Kidney capillary endothelial cell (primary cell): ENCODE measurements around the gene C7orf57.

Experiments
- DNase-seq: peaks from one replicate; pipeline ENCODE4 v3.0.0-alpha.2; 2018; ENCODE audit warnings: low spot score

The C7orf57 gene

DNA sequence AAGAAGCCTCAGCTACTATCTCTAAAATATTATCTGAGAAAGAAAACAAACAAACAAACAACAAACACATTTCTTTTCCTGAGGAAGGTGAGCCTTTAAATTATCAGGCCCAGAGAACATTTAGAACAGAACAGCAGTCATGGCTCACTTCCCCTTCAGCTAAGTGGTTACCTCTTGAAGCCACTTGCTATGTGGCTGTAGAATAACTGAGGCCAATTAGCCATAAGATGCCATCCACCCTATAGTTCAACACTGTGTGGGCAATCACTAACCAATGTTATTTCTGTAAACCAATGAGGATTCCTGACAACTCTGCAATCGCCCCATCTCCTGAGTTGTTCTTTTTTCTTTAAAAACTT lies 50.1 kb downstream of the C7orf57 start:
- no peak for DNase-seq

- DNase-seq, result no peak
These were observed 50.6 kb downstream of the C7orf57 start for GRCh38 chr7:48085942-48086341.

GRCh38 chr7:48087349-48087748 lies 52.0 kb downstream of the C7orf57 start:
- peak; percentile 65 for DNase-seq

- peak; percentile 95 for DNase-seq
These were observed 53.3 kb downstream of the C7orf57 start for GRCh38 chr7:48088559-48089045.

DNA sequence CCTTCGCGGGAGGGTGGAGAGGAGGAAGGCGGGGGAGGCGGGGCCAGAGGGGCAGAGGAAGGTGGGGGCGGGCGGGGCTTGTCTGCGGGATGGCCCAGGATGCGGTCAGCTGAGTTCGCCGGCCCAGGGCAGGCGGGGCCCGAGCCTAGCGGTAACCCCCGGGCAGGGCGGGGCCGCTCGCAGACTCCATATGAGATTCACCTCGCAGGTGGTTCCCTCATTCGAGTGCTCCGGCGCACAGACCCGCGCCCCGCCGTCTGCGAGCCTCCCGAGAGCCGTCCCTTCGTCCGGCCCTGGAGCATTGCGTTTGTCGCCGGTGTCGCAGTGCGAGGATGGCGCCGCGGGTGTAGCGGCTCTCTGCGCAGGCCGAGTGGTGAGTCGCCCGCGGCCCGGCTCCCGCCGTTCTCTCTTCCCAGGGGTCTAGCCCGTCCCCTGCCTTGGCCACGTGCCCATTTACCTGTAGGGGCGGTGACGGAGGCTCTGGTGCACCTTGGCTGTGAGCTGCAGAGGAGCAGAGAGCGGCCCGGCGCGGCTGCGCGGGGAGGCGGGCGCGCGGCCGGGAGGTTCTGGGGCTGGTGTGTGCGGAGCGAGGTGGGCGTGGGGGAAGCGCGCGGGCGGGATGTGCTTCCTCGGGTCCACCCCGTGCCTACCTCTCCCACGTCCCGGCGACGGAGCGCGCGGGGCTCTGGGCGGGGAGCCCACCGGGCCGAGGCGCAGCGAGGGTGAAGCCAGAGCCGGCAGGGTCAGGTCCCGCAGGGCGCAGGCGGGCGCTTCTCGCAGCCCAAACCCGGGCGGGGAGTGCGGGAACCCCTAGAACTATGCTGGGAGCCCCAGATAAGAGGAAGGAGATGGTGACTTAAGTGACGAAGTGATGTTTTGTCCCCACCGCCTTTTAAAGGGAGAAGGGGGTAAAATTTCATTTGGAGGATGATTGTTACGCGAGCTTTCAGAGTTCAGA lies 54.0 kb downstream of the C7orf57 start, which contains the start of gene UPP1:
Gene UPP1 (plus strand): TSS at position 220 of the 958 bp plus-strand sequence. CDS start 5,519 bp downstream, outside the sequence.
- DNase-seq, result no peak

DNA sequence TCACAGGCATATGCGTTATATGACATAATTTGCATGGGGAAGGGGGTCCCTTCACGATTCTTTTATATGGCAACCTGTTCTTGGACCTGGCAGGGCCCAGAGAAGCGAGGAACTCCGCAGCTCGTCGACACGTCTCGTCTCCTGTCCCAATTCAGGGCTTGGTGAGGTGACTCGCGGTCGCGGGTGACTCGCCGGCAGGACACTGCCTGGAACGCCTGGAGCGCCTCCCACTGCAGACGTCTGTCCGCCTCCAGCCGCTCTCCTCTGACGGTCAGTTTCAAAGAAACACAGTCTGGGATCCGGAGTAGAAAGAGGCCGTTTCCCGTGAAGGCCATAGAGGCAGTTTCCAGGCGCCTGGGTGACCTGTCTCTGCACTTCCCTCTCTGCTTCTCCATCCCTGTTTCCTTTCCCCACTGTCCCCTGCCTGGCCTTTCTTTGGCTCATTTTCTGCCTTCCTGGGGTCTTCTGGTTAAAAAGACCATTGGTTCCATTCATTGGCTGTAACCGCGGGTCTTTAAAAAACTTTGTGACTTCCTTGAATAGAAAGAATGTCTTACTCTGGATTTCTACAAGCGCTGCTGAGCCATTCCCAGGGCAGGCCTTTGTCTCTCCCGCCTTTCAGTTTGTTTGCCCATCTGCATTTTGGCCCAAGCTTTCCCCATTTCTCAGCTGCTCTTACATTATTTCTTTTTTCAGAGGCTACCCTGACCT lies 54.9 kb downstream of the C7orf57 start:
- DNase-seq, result peak; percentile 76

DNA sequence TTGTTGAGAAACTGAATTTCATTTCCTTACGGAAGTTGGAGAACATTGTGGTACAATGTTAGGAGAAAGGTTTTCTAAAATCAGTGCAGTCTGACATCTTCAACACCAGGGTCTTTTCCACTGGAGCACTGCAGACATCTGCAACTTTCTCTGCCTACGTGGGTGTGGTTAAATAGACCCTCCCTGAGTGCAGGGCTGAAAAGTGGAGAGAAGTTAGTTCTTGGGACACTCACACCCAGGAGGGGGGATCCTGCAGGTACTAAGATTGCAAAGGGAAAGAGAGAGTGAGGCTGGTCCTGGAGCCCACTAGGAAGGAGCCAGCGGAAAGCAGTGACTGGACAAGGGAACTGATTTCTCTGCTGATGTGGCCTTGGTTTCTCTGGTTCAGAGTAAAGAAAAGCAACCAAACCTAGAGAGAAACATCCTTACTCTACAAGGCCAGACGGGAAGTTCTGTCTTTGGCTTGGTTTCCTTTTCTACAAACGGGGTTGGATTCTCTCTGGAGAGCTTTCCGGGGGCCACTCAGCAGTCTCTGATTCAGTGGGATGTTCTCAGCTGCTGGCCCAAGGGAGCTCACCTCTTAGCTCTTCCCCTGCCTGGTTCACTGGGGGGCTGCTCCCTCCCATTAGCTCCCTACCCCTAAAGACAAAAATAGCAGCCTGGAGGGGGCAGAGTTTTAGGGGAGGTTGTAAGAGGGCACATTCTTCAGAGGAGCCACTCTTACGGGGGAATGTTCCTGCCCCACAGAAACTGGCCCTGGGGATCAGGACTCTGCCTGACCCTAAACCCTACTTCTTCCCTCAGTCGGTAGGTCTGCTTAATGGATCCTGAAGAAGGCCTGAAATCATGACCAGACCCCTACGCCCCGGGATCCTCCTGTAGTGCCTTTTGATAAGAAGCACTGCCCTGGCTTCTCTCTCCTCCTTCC lies 56.4 kb downstream of the C7orf57 start:
- no peak for DNase-seq

GRCh38 chr7:48094861-48095293 lies 59.5 kb downstream of the C7orf57 start:
- no peak for DNase-seq

DNA sequence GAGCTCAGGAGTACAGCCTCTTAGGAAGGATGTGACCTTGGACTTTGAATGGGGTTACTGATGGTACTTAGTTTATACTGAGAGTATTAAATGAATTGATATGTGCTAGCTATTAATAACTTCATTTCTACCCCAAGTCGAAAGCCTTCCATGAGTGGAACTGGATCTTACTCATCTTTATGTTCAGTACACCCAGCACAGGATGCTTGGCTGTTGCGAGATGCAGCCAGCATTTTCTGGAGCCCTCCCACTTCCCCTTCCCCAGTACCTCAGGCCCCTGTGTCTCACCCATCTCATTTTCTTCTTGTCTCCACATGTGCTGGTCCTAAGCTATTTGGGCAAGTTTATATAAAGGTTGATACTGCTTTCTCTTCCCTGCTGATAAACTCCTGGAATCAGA lies 60.9 kb downstream of the C7orf57 start:
- DNase-seq, result no peak

DNA sequence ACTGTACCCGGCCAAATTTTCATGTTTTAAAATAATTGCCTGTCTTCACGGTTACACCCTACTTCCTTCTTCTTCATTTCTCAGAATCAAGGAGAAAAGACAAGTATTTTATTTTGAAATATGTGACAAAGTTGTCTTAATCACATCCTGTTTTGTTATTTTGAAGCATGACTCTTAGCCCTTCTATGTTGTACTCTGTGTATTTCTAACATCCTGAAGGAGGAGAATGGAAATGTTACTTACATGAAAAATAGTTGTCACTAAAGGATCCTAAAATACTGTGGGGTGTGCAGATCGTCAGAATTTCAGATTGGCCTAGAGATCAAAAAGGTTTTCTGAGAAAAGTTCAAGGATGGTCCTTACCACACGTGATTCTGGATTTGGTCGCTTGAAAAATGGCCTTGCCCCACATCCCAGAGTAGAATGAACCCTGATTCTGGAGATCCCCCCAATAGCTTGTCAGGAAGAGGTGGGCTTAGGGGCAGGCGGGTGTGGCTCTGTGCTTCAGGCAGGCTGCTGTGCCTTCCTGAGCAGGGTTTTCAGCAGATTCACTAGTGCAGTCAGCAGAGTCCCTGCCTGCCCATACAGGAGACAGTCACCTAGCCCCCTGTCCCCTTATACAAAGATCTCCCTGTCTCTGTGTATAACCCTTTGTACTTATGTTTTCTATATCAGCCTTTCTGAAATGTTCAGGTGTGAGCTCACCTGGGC lies 62.3 kb downstream of the C7orf57 start:
- peak; percentile 78 for DNase-seq

- DNase-seq, result no peak
These were observed 63.5 kb downstream of the C7orf57 start for GRCh38 chr7:48098846-48099245.

GRCh38 chr7:48099781-48100180 lies 64.4 kb downstream of the C7orf57 start:
- no peak for DNase-seq

DNA sequence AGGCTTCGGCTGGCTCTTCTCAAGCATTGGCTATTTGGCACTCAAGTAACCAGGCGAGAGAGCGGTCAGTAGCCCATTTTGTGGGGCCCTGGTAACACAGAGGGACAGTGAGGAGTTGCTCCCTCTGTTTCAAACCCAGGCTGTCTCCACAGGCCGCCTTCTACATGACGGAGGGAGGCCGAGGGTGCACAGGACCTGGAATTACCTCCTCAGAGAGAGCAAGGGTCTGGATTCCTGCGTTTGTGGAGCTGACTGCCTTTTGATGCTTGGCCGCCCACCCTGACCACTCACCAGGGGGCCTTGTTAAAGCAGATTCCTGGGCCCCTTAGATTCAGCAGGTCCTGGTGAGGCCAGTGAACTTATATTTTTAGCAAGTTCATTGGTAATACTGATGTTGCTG lies 66.0 kb downstream of the C7orf57 start:
- no peak for DNase-seq

- no peak for DNase-seq
These were observed 66.6 kb downstream of the C7orf57 start for GRCh38 chr7:48101968-48102367.

- no peak for DNase-seq
These were observed 67.2 kb downstream of the C7orf57 start for GRCh38 chr7:48102530-48102929.

GRCh38 chr7:48105045-48105444 lies 69.7 kb downstream of the C7orf57 start:
- DNase-seq, result no peak

- no peak for DNase-seq
These were observed 71.7 kb downstream of the C7orf57 start for GRCh38 chr7:48106906-48107659.

GRCh38 chr7:48107926-48108472 lies 72.7 kb downstream of the C7orf57 start:
- no peak for DNase-seq

- DNase-seq, result no peak
These were observed 73.9 kb downstream of the C7orf57 start for GRCh38 chr7:48108959-48109847.
